HepG2 (cell line): Measurements from ENCODE around the gene CLASP1. TPM values are rescaled to one million over a fixed set of nuclear protein-coding genes. Genes with fewer than 3 reads are reported as not detected.

Experiments used
- ATAC-seq: fragments of 200-7000 bp; cut with Tn5 transposase; 3 replicates; pipeline ENCODE4 v1.9.1; 2020; ENCODE audit warnings: mild to moderate bottlenecking, moderate library complexity
- BruUV-seq: library from RNA; stranded (reverse); fragments of 400-500 nt; replicated peaks from 2 replicates; lab custom pipeline; 2021; lab: Mats Ljungman, UMichigan
- CTCF ChIA-PET: fragments of 300-600 bp; formaldehyde crosslinking; extraction: SDS; loops from one replicate; lab custom pipeline; 2021; ENCODE audit warnings: low total read pairs, inconsistent platforms, low intra/inter-chr PET ratio; lab: Yijun Ruan, JAX
- POLR2A ChIA-PET: fragments of 350-600 bp; sonication (Branson Sonifier 250); formaldehyde crosslinking; loops from one replicate; lab custom pipeline; 2020; ENCODE audit warnings: antibody characterized with exemption, inconsistent platforms; lab: Yijun Ruan, JAX
- DNase-seq: peaks from one replicate; pipeline ENCODE4 v3.0.0-alpha.2; 2015; ENCODE audit warnings: low spot score
- FAIRE-seq: peaks from 3 replicates; lab custom pipeline; 2011; peaks lifted over from hg19 to GRCh38; lab: Jason Lieb, UNC
- H2AFZ ChIP-seq: one replicate; pipeline ENCODE4 v1.6.1; 2011; ENCODE audit warnings: low read length, inconsistent platforms
- H3K27ac ChIP-seq: fragments of 300-600 bp; 3 replicates; pipeline ENCODE4 v1.8.0; 2011; ENCODE audit warnings: mixed run types, mild to moderate bottlenecking, mixed read lengths, low read length, inconsistent platforms; ENCODE audit not compliant: insufficient read depth; ENCODE audit errors: extremely low read length
- H3K27me3 ChIP-seq, 2 experiments: fragments of 200-600 bp in 1 of 2; 2 replicates in 1 of 2; 3 replicates in 1 of 2; pipeline versions ENCODE4 v1.6.0 to v1.8.0; 2011; ENCODE audit warnings: low read length in 2 of 2, mild to moderate bottlenecking in 2 of 2, moderate library complexity in 2 of 2, inconsistent platforms in 1 of 2; ENCODE audit not compliant: insufficient read depth in 2 of 2, control insufficient read depth in 1 of 2
- H3K36me3 ChIP-seq, 2 experiments: fragments of 200-600 bp in 1 of 2; replicated peaks in 1 of 2; 2 replicates in 1 of 2; 3 replicates in 1 of 2; pipeline versions ENCODE4 v1.5.1 to v1.8.0; 2011; ENCODE audit warnings: low read length in 2 of 2, inconsistent platforms in 1 of 2; ENCODE audit not compliant: insufficient read depth in 2 of 2, control insufficient read depth in 1 of 2
- H3K4me1 ChIP-seq: 2 replicates; pipeline ENCODE4 v1.5.1; 2012; ENCODE audit warnings: low read length, inconsistent platforms; ENCODE audit not compliant: insufficient read depth
- H3K4me2 ChIP-seq: 2 replicates; pipeline ENCODE4 v1.6.0; 2011; ENCODE audit warnings: low read depth, low read length, inconsistent platforms
- H3K4me3 ChIP-seq, 3 experiments: fragments of 200-600 bp in 1 of 3; sonication (generic), shearing (Covaris generic) in 1 of 3; replicated peaks in 1 of 3; 2 replicates each; pipeline ENCODE4 v1.5.1; 2011 to 2016; ENCODE audit warnings: low read length in 3 of 3, inconsistent platforms in 2 of 3, low read depth in 2 of 3, mild to moderate bottlenecking in 2 of 3, control low read depth in 1 of 3, mixed read lengths in 1 of 3; ENCODE audit not compliant: insufficient read depth in 1 of 3
- H3K79me2 ChIP-seq: one replicate; pipeline ENCODE4 v1.6.1; 2011; ENCODE audit warnings: low read length, inconsistent platforms; ENCODE audit not compliant: insufficient read depth
- H3K9ac ChIP-seq: 2 replicates; pipeline ENCODE4 v1.6.0; 2011; ENCODE audit warnings: mild to moderate bottlenecking, low read depth, low read length, inconsistent platforms; ENCODE audit not compliant: insufficient read depth
- H3K9me3 ChIP-seq: 2 replicates; pipeline ENCODE4 v1.5.1; 2012; ENCODE audit warnings: mild to moderate bottlenecking, low read length
- H4K20me1 ChIP-seq: 2 replicates; pipeline ENCODE4 v1.6.0; 2011; ENCODE audit warnings: inconsistent platforms, mild to moderate bottlenecking, low read length, moderate library complexity; ENCODE audit not compliant: insufficient read depth
- EED ChIP-seq: sonication (generic); formaldehyde crosslinking; IDR thresholded peaks from 2 replicates; pipeline ENCODE4 v1.5.0; 2020; ENCODE audit warnings: mild to moderate bottlenecking, missing genetic modification reagents
- GATAD2A ChIP-seq: IDR thresholded peaks from 2 replicates; pipeline ENCODE4 v1.6.1; 2016
- ISL2 ChIP-seq: sonication (generic); formaldehyde crosslinking; IDR thresholded peaks from 2 replicates; pipeline ENCODE4 v1.5.0; 2020; ENCODE audit warnings: missing genetic modification reagents
- JDP2 ChIP-seq: sonication (generic); formaldehyde crosslinking; IDR thresholded peaks from 2 replicates; pipeline ENCODE4 v1.8.1; 2022; ENCODE audit warnings: missing genetic modification reagents, borderline replicate concordance
- PAF1 ChIP-seq: IDR thresholded peaks from 2 replicates; pipeline ENCODE4 v1.6.1; 2016; ENCODE audit warnings: missing genetic modification reagents, missing compliant biosample characterization
- PHF8 ChIP-seq: sonication (generic); formaldehyde crosslinking; IDR thresholded peaks from 2 replicates; pipeline ENCODE4 v1.5.0; 2020; ENCODE audit warnings: missing genetic modification reagents
- ZNF17 ChIP-seq: sonication (generic); formaldehyde crosslinking; IDR thresholded peaks from 2 replicates; pipeline ENCODE4 v1.5.0; 2020; ENCODE audit warnings: mild to moderate bottlenecking, missing genetic modification reagents
- ZNF24 ChIP-seq: fragments of 450-650 bp; IDR thresholded peaks from 2 replicates; pipeline ENCODE4 v1.6.1; 2017; ENCODE audit warnings: antibody characterized with exemption, mild to moderate bottlenecking
- ZNF569 ChIP-seq: sonication (generic); formaldehyde crosslinking; IDR thresholded peaks from 2 replicates; pipeline ENCODE4 v1.5.0; 2020; ENCODE audit warnings: mild to moderate bottlenecking, missing genetic modification reagents, moderate library complexity, borderline replicate concordance
- ZNF605 ChIP-seq: sonication (generic); formaldehyde crosslinking; IDR thresholded peaks from 2 replicates; pipeline ENCODE4 v1.8.0; 2022; ENCODE audit warnings: mild to moderate bottlenecking, missing genetic modification reagents
- ZNF775 ChIP-seq: sonication (generic); formaldehyde crosslinking; IDR thresholded peaks from 2 replicates; pipeline ENCODE4 v1.4.0; 2020; ENCODE audit warnings: missing genetic modification reagents, mild to moderate bottlenecking, moderate library complexity, borderline replicate concordance
- ZSCAN21 ChIP-seq: sonication (generic); formaldehyde crosslinking; IDR thresholded peaks from 2 replicates; pipeline ENCODE4 v1.8.0; 2022; ENCODE audit warnings: mild to moderate bottlenecking, missing genetic modification reagents, moderate library complexity, borderline replicate concordance
- WGBS: methylation state at CpG from one replicate; pipeline ENCODE4 v1.1.6; 2017; ENCODE audit warnings: low lambda C conversion rate; 5-methylcytosine and 5-hydroxymethylcytosine counted together
- in situ Hi-C: cut with HindIII; loops from 2 replicates; pipeline ENCODE4 v1.10.0; 2017; ENCODE audit warnings: low pct_unique_long_range_greater_than_20kb; ENCODE audit not compliant: extremely low pct_ligation_motif_present
- intact Hi-C: fragments of 100-400 bp; cut with micrococcal nuclease; formaldehyde crosslinking; loops from one replicate; pipeline ENCODE4 v1.10.0; 2022; ENCODE audit not compliant: unreplicated experiment
- polyA plus RNA-seq, 8 experiments: library from polyadenylated mRNA; depleted of rRNA in 3 of 8; stranded (reverse) in 7 of 8; unstranded in 1 of 8; fragments of >200 nt; fragmentation: Illumina TruSeq in 4 of 8; extraction: Trizol in 4 of 8; gene quantifications; 2 replicates each; pipeline versions ENCODE4 v1.2.1 to v1.2.3, GENCODE V29; 2011 to 2016; ENCODE audit warnings: low read depth in 4 of 8, missing spikeins in 1 of 8, mixed read lengths in 1 of 8; ENCODE audit not compliant: insufficient read depth in 1 of 8
- total RNA-seq, 5 experiments: library from RNA; depleted of rRNA; stranded (reverse); fragments of >200 nt; fragmentation: Illumina TruSeq; extraction: Trizol; gene quantifications; 2 replicates each; pipeline ENCODE4 v1.2.3, GENCODE V29; 2016; ENCODE audit warnings: low read depth in 1 of 5
- TF ChIP-seq, protein P1 (sequence below): sonication (generic); formaldehyde crosslinking; conservative IDR thresholded peaks from 2 replicates; pipeline ENCODE4 v1.4.0; 2020; ENCODE audit warnings: missing genetic modification reagents
- TF ChIP-seq, protein P2 (sequence below): sonication (generic); formaldehyde crosslinking; IDR thresholded peaks from 2 replicates; pipeline ENCODE4 v1.4.0; 2020; ENCODE audit warnings: missing genetic modification reagents, borderline replicate concordance
- TF ChIP-seq, protein P3 (sequence below): sonication (generic); formaldehyde crosslinking; IDR thresholded peaks from 2 replicates; pipeline ENCODE4 v1.8.0; 2022; ENCODE audit warnings: missing genetic modification reagents, low read depth, mild to moderate bottlenecking, borderline replicate concordance
- TF ChIP-seq, protein P4 (sequence below): sonication (generic); formaldehyde crosslinking; IDR thresholded peaks from 2 replicates; pipeline ENCODE4 v1.5.0; 2020; ENCODE audit warnings: missing genetic modification reagents

CLASP1 gene
- total and polyA plus RNA-seq, 2 of the 13 experiments (the other 11 are each of a cell fraction or from before 2014, with no cell fraction given) = 11.7 to 47.9 TPM

DNA sequence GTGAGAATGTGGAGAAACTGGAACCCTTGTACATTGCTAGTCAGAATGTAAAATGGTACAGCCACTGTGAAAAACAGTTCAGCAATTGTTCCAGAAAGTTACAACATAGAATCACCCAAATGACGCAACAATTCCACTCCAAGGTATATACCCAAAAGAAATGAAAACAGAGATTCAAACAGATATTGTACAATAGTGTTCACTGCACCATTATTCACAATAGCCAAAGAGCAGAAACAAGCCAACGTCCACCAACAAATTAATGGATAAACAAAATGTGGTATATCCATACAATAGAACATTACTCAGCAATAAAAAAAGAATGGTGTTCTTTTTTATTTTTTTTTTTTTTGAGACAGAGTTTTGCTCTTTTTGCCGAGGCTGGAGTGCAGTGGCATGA, 10.9 kb downstream of the CLASP1 start (continued):
- no peak for TF ChIP-seq ZNF775 (CRISPR knock-in tag)
- 0 out of 2 replicates have a peak, but pooled peaks have one; percentile 31 for TF ChIP-seq GATAD2A (CRISPR knock-in tag)
- TF ChIP-seq, all 625 proteins: peak for 15

DNA sequence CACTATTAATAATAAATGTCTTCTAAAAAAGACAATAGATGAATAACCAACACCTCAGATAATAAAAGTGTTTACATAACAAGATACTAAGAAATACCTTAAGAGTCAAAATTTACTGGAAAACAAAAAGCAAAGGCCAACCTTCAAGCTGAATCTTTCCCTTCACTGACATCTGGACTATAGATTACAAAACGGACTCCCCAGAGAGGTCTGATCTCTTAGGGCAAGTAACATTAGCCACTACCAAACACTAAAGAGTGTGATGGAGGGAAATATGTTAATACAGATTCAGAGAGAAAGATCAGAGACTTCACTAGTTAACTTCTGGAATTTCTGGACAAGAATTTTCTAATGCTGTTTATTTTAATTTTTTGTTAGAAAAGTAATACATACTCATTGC, 13.9 kb downstream of the CLASP1 start:
- H3K27me3 ChIP-seq = no peaks in the 10 kb centered on the region
- peaks cover 5% of the 10 kb centered on the region; the same call in 1 of the 2 replicates for H3K9me3 ChIP-seq
- 0 out of 5 replicates have a peak, but pooled peaks cover 0 to 1% of the 10 kb centered on the region in 2 experiments for H3K36me3 ChIP-seq
- H3K79me2 ChIP-seq = peaks cover 76% of the 10 kb centered on the region
- WGBS = 85% methylated on average over 1 of the region's 1 CpG
- no peak overlapping the region for H3K4me3 ChIP-seq
- DNase-seq (no peak), ATAC-seq (no peak), FAIRE-seq (no peak)
- POLR2A ChIA-PET = interaction anchor here (1.1 to 1.5 kb wide), 2 partner anchors 9 to 14 kb away, joined by 5 to 7 read pairs; partner anchors contain the start of gene CLASP1
- CTCF ChIA-PET = no interaction called here
- in situ Hi-C loops = no loop called here
- H2AFZ ChIP-seq = no peak overlapping the region
- BruUV-seq = no TSS peak
- H3K4me2 ChIP-seq = no peak overlapping the region
- H3K27ac ChIP-seq = no peak overlapping the region
- H3K9ac ChIP-seq = no peak overlapping the region
- intact Hi-C loops = no loop called here
- 0 out of 2 replicates have a peak, but pooled peaks cover 7% of the 10 kb centered on the region for H4K20me1 ChIP-seq
- H3K4me1 ChIP-seq = peaks cover 15% of the 10 kb centered on the region; the same call in 1 of the 2 replicates
- TF ChIP-seq ZNF569 (no peak), ZNF24 (no peak), ZSCAN21 (CRISPR knock-in tag) (no peak), ISL2 (CRISPR knock-in tag) (no peak), PAF1 (no peak), ZNF17 (CRISPR knock-in tag) (no peak), ZNF605 (no peak), JDP2 (CRISPR knock-in tag) (no peak), EED (CRISPR knock-in tag) (no peak), PHF8 (CRISPR knock-in tag) (no peak)
- TF ChIP-seq, protein P1, sequence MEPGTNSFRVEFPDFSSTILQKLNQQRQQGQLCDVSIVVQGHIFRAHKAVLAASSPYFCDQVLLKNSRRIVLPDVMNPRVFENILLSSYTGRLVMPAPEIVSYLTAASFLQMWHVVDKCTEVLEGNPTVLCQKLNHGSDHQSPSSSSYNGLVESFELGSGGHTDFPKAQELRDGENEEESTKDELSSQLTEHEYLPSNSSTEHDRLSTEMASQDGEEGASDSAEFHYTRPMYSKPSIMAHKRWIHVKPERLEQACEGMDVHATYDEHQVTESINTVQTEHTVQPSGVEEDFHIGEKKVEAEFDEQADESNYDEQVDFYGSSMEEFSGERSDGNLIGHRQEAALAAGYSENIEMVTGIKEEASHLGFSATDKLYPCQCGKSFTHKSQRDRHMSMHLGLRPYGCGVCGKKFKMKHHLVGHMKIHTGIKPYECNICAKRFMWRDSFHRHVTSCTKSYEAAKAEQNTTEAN (CRISPR knock-in tag) = no peak
- TF ChIP-seq, protein P2, sequence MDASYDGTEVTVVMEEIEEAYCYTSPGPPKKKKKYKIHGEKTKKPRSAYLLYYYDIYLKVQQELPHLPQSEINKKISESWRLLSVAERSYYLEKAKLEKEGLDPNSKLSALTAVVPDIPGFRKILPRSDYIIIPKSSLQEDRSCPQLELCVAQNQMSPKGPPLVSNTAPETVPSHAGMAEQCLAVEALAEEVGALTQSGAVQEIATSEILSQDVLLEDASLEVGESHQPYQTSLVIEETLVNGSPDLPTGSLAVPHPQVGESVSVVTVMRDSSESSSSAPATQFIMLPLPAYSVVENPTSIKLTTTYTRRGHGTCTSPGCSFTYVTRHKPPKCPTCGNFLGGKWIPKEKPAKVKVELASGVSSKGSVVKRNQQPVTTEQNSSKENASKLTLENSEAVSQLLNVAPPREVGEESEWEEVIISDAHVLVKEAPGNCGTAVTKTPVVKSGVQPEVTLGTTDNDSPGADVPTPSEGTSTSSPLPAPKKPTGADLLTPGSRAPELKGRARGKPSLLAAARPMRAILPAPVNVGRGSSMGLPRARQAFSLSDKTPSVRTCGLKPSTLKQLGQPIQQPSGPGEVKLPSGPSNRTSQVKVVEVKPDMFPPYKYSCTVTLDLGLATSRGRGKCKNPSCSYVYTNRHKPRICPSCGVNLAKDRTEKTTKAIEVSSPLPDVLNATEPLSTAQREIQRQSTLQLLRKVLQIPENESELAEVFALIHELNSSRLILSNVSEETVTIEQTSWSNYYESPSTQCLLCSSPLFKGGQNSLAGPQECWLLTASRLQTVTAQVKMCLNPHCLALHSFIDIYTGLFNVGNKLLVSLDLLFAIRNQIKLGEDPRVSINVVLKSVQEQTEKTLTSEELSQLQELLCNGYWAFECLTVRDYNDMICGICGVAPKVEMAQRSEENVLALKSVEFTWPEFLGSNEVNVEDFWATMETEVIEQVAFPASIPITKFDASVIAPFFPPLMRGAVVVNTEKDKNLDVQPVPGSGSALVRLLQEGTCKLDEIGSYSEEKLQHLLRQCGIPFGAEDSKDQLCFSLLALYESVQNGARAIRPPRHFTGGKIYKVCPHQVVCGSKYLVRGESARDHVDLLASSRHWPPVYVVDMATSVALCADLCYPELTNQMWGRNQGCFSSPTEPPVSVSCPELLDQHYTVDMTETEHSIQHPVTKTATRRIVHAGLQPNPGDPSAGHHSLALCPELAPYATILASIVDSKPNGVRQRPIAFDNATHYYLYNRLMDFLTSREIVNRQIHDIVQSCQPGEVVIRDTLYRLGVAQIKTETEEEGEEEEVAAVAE (CRISPR knock-in tag) = no peak
- TF ChIP-seq, protein P3, sequence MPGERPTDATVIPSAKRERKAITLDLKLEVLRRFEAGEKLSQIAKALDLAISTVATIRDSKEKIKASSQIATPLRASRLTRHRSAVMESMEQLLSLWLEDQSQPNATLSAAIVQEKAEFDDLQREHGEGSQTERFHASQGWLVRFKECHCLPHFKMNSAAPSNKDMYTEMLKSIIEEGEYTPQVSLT (CRISPR knock-in tag) = no peak
- TF ChIP-seq, protein P4, sequence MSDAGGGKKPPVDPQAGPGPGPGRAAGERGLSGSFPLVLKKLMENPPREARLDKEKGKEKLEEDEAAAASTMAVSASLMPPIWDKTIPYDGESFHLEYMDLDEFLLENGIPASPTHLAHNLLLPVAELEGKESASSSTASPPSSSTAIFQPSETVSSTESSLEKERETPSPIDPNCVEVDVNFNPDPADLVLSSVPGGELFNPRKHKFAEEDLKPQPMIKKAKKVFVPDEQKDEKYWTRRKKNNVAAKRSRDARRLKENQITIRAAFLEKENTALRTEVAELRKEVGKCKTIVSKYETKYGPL = no peak
